H9 (cell line): ENCODE measurements around the gene COA1. TPM values are rescaled to one million over a fixed set of nuclear protein-coding genes. Genes with fewer than 3 reads are reported as not detected.

ENCODE experiments used
- DNase-seq: peaks from one replicate; pipeline ENCODE4 v3.0.0-alpha.2; 2017
- H2AFZ ChIP-seq: one replicate; pipeline ENCODE4 v1.6.1; 2013; ENCODE audit warnings: mild to moderate bottlenecking, low read length, control low read depth, moderate library complexity
- H2AK5ac ChIP-seq: 2 replicates; pipeline ENCODE4 v1.6.1; 2013; ENCODE audit warnings: low read length, control low read depth, mixed read lengths; ENCODE audit not compliant: insufficient read length
- H2BK120ac ChIP-seq: one replicate; pipeline ENCODE4 v1.6.1; 2013; ENCODE audit warnings: low read depth, mild to moderate bottlenecking, low read length, control low read depth, inconsistent platforms; ENCODE audit not compliant: poor library complexity, severe bottlenecking
- H2BK12ac ChIP-seq: 2 replicates; pipeline ENCODE4 v1.6.1; 2013; ENCODE audit warnings: low read length, control low read depth, mixed read lengths, low read depth; ENCODE audit not compliant: insufficient read length
- H2BK15ac ChIP-seq: 2 replicates; pipeline ENCODE4 v1.6.1; 2013; ENCODE audit warnings: low read depth, low read length, control low read depth
- H2BK20ac ChIP-seq: one replicate; pipeline ENCODE4 v1.6.1; 2013; ENCODE audit warnings: low read depth, mild to moderate bottlenecking, low read length, control low read depth, inconsistent platforms; ENCODE audit not compliant: poor library complexity, severe bottlenecking
- H2BK5ac ChIP-seq: 2 replicates; pipeline ENCODE4 v1.6.1; 2013; ENCODE audit warnings: low read length, control low read depth, mixed read lengths; ENCODE audit not compliant: insufficient read length
- H3K14ac ChIP-seq: 2 replicates; pipeline ENCODE4 v1.6.1; 2013; ENCODE audit warnings: low read length, control low read depth; ENCODE audit not compliant: insufficient read depth
- H3K18ac ChIP-seq: 2 replicates; pipeline ENCODE4 v1.6.1; 2013; ENCODE audit warnings: low read depth, mild to moderate bottlenecking, mixed read lengths, low read length, control low read depth; ENCODE audit not compliant: insufficient read length
- H3K23ac ChIP-seq: 2 replicates; pipeline ENCODE4 v1.6.1; 2013; ENCODE audit warnings: low read length, control low read depth, mixed read lengths, low read depth; ENCODE audit not compliant: insufficient read length
- H3K23me2 ChIP-seq: 2 replicates; pipeline ENCODE4 v1.6.1; 2013; ENCODE audit warnings: low read depth, mild to moderate bottlenecking, mixed read lengths, low read length, control low read depth; ENCODE audit not compliant: insufficient read length, poor library complexity, severe bottlenecking
- H3K27ac ChIP-seq: 2 replicates; pipeline ENCODE4 v1.5.1; 2013; ENCODE audit warnings: low read length, control low read depth, mixed read lengths, low read depth; ENCODE audit not compliant: insufficient read length
- H3K27me3 ChIP-seq: 2 replicates; pipeline ENCODE4 v1.6.1; 2013; ENCODE audit warnings: low read length, control low read depth, inconsistent platforms; ENCODE audit not compliant: insufficient read depth
- H3K4ac ChIP-seq: 2 replicates; pipeline ENCODE4 v1.6.1; 2013; ENCODE audit warnings: low read depth, mild to moderate bottlenecking, control low read depth, inconsistent platforms, low read length, moderate library complexity
- H3K4me1 ChIP-seq: 2 replicates; pipeline ENCODE4 v1.6.1; 2013; ENCODE audit warnings: low read length, control low read depth, inconsistent platforms; ENCODE audit not compliant: insufficient read depth
- H3K4me2 ChIP-seq: 2 replicates; pipeline ENCODE4 v1.6.1; 2013; ENCODE audit warnings: low read length, control low read depth, mixed read lengths; ENCODE audit not compliant: insufficient read length, insufficient read depth
- H3K56ac ChIP-seq: 2 replicates; pipeline ENCODE4 v1.6.1; 2013; ENCODE audit warnings: low read depth, mild to moderate bottlenecking, mixed read lengths, low read length, control low read depth; ENCODE audit not compliant: insufficient read length
- H3K79me1 ChIP-seq: 2 replicates; pipeline ENCODE4 v1.6.1; 2013; ENCODE audit warnings: low read depth, mild to moderate bottlenecking, moderate library complexity, low read length, control low read depth, inconsistent platforms; ENCODE audit not compliant: insufficient read depth, poor library complexity, severe bottlenecking
- H3K79me2 ChIP-seq: 2 replicates; pipeline ENCODE4 v1.6.1; 2013; ENCODE audit warnings: low read length, control low read depth, inconsistent platforms; ENCODE audit not compliant: insufficient read depth
- H3K9ac ChIP-seq: 2 replicates; pipeline ENCODE4 v1.6.1; 2013; ENCODE audit warnings: low read length, control low read depth, mixed read lengths; ENCODE audit not compliant: insufficient read length; ENCODE audit errors: extremely low read depth
- H3K9me3 ChIP-seq: one replicate; pipeline ENCODE4 v1.6.1; 2013; ENCODE audit warnings: low read depth, low read length, inconsistent platforms; ENCODE audit not compliant: control insufficient read depth
- H3T11ph ChIP-seq: one replicate; pipeline ENCODE4 v1.6.1; 2013; ENCODE audit warnings: mild to moderate bottlenecking, low read length, control low read depth, inconsistent platforms
- H4K20me1 ChIP-seq: one replicate; pipeline ENCODE4 v1.6.1; 2013; ENCODE audit not compliant: control insufficient read depth, insufficient read length, insufficient read depth
- H4K5ac ChIP-seq: 2 replicates; pipeline ENCODE4 v1.6.1; 2013; ENCODE audit warnings: low read depth, mild to moderate bottlenecking, mixed read lengths, low read length, control low read depth; ENCODE audit not compliant: insufficient read length
- H4K8ac ChIP-seq: replicated peaks from 2 replicates; pipeline ENCODE4 v1.6.1; 2013; ENCODE audit warnings: low read length, control low read depth, mixed read lengths, low read depth; ENCODE audit not compliant: insufficient read length
- H4K91ac ChIP-seq: 2 replicates; pipeline ENCODE4 v1.6.1; 2013; ENCODE audit warnings: low read depth, mild to moderate bottlenecking, moderate library complexity, mixed read lengths, low read length, control low read depth; ENCODE audit not compliant: insufficient read length
- H3K27ac Mint-ChIP-seq, 3 experiments: 2 replicates in 2 of 3; 3 replicates in 1 of 3; pipeline ENCODE4 v1.8.0; 2020 to 2021; ENCODE audit warnings: mixed read lengths in 3 of 3, mild to moderate bottlenecking in 1 of 3, moderate library complexity in 1 of 3
- H3K27me3 Mint-ChIP-seq: 2 replicates; pipeline ENCODE4 v1.8.0; 2021; ENCODE audit warnings: low read depth, mild to moderate bottlenecking, moderate library complexity, mixed read lengths
- H3K36me3 Mint-ChIP-seq, 3 experiments: 2 replicates in 2 of 3; 3 replicates in 1 of 3; pipeline ENCODE4 v1.8.0; 2020 to 2021; ENCODE audit warnings: low read depth in 3 of 3, mixed read lengths in 3 of 3; ENCODE audit not compliant: insufficient read depth in 1 of 3
- H3K4me1 Mint-ChIP-seq, 2 experiments: 2 replicates each; pipeline ENCODE4 v1.8.0; 2020; ENCODE audit warnings: mixed read lengths in 2 of 2
- H3K4me3 Mint-ChIP-seq, 2 experiments: 2 replicates in 1 of 2; 3 replicates in 1 of 2; pipeline ENCODE4 v1.8.0; 2020 to 2021; ENCODE audit warnings: mild to moderate bottlenecking in 2 of 2, mixed read lengths in 2 of 2, moderate library complexity in 1 of 2
- H3K9me3 Mint-ChIP-seq, 2 experiments: 2 replicates in 1 of 2; 3 replicates in 1 of 2; pipeline ENCODE4 v1.8.0; 2020; ENCODE audit warnings: mild to moderate bottlenecking in 2 of 2, mixed read lengths in 2 of 2, moderate library complexity in 1 of 2
- CTCF ChIP-seq: fragments of 200-600 bp; sonication (generic); conservative IDR thresholded peaks from 3 replicates; pipeline ENCODE4 v1.8.0; 2021; ENCODE audit warnings: antibody characterized with exemption, mild to moderate bottlenecking
- total RNA-seq: library from RNA; stranded (reverse); gene quantifications from 2 replicates; pipeline ENCODE4 v1.2.1, GENCODE V29; 2021

Gene COA1
- total RNA-seq, 1 experiment from 2014 or later, result 138 TPM

- Histone ChIP-seq H3K27ac (no peak overlapping the region), H2AK5ac (no peak overlapping the region), H3K79me2 (no peaks in the 10 kb centered on the region; the same call in 1 of the 2 replicates), H3K4me2 (no peak overlapping the region), H2BK20ac (no peak overlapping the region), H3K9me3 (no peaks in the 10 kb centered on the region), H3K18ac (no peak overlapping the region), H2BK120ac (no peak overlapping the region), H3K79me1 (peaks cover 5% of the 10 kb centered on the region), H3K4ac (no peak overlapping the region), H2BK5ac (no peak overlapping the region), H2BK12ac (no peak overlapping the region), H3T11ph (no peak overlapping the region), H4K8ac (no peak overlapping the region), H3K23ac (no peak overlapping the region), H2AFZ (no peak overlapping the region), H4K5ac (no peak overlapping the region), H3K23me2 (no peaks in the 10 kb centered on the region), H3K27me3 (no peaks in the 10 kb centered on the region), H3K56ac (no peak overlapping the region), H3K4me1 (peaks cover 13% of the 10 kb centered on the region; the same call in 1 of the 2 replicates), H3K14ac (no peak overlapping the region), H4K20me1 (no peaks in the 10 kb centered on the region), H2BK15ac (no peak overlapping the region), H3K9ac (no peak overlapping the region), H4K91ac (no peak overlapping the region)
- Mint-ChIP-seq H3K36me3 (peaks cover 2 to 19% (median 16%) of the 10 kb centered on the region in 3 experiments; a peak in 6 of 7 replicates), H3K9me3 (no peaks in the 10 kb centered on the region), H3K4me3 (no peak overlapping the region), H3K4me1 (peaks cover 40 to 45% of the 10 kb centered on the region in 2 experiments), H3K27ac (no peak overlapping the region; a peak in 1 of 7 replicates), H3K27me3 (no peaks in the 10 kb centered on the region)
- no peak for TF ChIP-seq CTCF
- DNase-seq, result no peak
These were observed 77.0 kb downstream of the COA1 start for GRCh38 chr7:43652364-43652763.
